NB4 (cell line): ENCODE measurements around the gene KCNQ1.
A peak's percentile ranks its signal among the peaks of the same experiment; 100 is the strongest.

Experiments
- DNase-seq: peaks from one replicate; pipeline ENCODE4 v3.0.0; 2010; ENCODE audit warnings: low read depth
- H3K4me3 ChIP-seq: one replicate; pipeline ENCODE4 v1.5.1; 2011; ENCODE audit warnings: mild to moderate bottlenecking, low read depth, low read length, moderate library complexity
- MYC ChIP-seq: IDR thresholded peaks from 2 replicates; pipeline ENCODE4 v1.6.1; 2011; ENCODE audit warnings: low read depth, low read length
- POLR2A ChIP-seq: IDR thresholded peaks from 2 replicates; pipeline ENCODE4 v1.6.1; 2011; ENCODE audit warnings: mild to moderate bottlenecking; ENCODE audit not compliant: insufficient read length; ENCODE audit errors: extremely low read depth
- TF ChIP-seq, protein P1 (sequence below): IDR thresholded peaks from one replicate; pipeline ENCODE4 v1.5.1; 2012; ENCODE audit warnings: low read depth, low read length
- TF ChIP-seq, protein P2 (sequence below): IDR thresholded peaks from 2 replicates; pipeline ENCODE4 v1.6.1; 2011; ENCODE audit warnings: low read depth, low read length

Gene KCNQ1

DNA sequence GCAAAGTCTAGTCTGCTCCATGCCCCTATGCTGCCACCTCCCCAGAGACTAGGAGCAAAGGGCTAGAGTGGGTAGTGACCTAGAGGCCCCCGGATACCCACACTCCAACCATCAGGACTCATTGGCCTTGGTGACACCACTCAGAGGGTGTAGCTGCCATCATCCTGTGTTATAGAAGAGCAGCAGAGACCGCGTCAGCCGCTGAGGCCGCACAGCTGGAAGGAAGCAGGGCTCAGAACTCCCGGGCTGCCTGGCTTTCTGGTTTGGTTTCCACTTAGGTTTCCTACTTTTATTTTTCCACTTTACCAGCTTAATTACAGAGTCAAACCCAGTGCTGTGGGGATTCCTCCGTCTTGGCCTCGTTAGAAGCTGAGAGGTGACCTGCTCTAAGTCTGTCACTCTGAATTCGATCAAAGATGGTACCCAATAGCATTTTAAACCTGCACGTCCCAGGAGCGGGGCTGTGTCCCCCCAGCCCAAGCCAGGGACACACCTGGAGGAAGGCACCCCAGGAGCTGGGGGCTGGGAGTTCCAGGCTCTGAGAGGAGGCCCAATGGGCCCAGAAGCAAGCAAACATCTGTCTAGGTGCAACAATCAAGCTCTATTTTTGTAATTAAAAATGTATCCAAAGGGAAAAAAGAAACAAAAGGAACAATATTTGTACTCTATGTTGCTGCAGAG, 442.8 kb downstream of the KCNQ1 start:
- no peak overlapping the region for H3K4me3 ChIP-seq
- TF ChIP-seq, protein P1, sequence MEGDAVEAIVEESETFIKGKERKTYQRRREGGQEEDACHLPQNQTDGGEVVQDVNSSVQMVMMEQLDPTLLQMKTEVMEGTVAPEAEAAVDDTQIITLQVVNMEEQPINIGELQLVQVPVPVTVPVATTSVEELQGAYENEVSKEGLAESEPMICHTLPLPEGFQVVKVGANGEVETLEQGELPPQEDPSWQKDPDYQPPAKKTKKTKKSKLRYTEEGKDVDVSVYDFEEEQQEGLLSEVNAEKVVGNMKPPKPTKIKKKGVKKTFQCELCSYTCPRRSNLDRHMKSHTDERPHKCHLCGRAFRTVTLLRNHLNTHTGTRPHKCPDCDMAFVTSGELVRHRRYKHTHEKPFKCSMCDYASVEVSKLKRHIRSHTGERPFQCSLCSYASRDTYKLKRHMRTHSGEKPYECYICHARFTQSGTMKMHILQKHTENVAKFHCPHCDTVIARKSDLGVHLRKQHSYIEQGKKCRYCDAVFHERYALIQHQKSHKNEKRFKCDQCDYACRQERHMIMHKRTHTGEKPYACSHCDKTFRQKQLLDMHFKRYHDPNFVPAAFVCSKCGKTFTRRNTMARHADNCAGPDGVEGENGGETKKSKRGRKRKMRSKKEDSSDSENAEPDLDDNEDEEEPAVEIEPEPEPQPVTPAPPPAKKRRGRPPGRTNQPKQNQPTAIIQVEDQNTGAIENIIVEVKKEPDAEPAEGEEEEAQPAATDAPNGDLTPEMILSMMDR, result no peak
- no peak for TF ChIP-seq MYC
- no peak for TF ChIP-seq POLR2A
- no peak for DNase-seq

DNA sequence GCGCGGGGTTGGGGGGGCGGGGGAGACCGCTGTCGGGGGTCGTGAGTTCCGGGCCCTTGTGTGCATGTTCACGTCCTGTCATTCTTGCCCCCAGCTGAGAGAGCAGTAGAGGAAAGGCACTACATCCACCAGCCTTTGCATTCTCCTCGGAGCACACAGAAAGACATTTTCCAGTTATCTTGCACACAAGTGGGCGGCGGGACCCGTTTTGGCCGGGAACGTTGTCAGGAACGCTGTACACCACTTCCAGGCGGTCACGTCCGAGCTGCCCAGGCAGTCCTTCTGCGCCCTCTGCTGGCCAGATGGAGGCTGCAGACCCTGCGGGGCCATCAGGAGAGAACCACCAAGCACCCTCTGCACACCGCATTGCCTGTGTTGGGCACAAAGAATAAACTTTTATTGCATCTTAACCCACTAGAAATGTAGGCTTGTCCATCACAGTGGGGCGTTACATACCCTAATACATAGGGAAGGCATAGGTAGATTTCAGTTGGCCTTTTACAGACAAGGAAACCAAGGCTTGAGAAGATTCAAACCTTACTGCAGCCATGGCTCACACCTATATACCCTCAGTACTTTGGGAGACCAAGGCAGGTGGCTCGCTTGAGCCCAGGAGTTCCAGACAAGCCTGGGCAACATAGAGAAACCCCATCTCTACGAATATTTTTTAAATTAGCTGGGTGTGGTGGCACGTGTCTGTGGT, 443.6 kb downstream of the KCNQ1 start:
- H3K4me3 ChIP-seq, result no peak overlapping the region
- DNase-seq, result peak; percentile 83
- TF ChIP-seq, protein P2, sequence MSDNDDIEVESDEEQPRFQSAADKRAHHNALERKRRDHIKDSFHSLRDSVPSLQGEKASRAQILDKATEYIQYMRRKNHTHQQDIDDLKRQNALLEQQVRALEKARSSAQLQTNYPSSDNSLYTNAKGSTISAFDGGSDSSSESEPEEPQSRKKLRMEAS, result peak; percentile 53; the same call in 1 of the 2 replicates
- TF ChIP-seq POLR2A (no peak), MYC (peak; percentile 69; the same call in 1 of the 2 replicates)
- TF ChIP-seq, protein P1, result peak; percentile 87

DNA sequence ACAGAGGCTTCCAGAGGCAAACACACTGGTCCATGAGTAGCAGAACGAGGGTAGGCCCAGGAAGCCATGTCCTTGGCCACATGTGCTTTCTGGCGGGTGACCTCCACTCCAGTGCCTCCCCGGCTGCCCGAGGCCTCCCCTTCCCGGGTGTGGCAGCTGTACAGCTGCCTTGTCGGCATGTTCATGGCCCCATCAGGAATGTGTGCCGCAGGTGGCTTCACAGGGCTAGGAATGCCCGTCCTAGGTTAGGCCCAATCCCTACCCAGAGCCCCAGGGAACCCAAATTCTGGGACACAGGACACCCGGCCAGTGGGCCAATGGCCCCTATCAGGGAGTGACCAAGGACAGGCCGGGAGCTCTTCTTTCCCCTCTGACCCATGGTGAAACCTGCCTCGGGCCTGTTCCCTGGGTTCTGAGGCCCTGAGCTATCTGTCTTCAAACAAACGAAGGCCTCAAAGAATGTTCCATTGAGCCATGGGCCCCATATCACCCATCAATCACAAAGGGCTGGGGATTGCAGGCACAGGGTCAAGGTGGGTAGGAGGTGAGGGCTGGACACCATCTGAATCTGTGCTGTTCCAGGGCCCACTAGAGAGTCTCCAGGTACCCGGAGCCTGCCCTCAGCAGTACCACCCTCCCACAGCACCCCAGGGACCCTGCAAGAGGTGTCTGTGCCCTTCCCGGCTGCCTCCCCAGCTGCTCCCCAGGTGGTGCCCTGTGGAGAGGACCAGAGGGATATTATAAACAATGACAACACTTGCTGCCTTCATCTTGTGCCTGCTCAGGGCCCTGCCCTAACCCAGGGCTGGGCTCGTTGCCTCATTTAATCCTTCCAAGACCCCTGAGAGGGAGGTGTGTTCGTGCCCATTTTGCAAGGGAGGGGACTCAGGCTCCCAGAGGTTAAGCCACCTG, 444.8 kb downstream of the KCNQ1 start:
- TF ChIP-seq, protein P2, result no peak
- TF ChIP-seq POLR2A (no peak), MYC (no peak)
- TF ChIP-seq, protein P1, result no peak
- H3K4me3 ChIP-seq, result no peak overlapping the region
- no peak for DNase-seq

DNA sequence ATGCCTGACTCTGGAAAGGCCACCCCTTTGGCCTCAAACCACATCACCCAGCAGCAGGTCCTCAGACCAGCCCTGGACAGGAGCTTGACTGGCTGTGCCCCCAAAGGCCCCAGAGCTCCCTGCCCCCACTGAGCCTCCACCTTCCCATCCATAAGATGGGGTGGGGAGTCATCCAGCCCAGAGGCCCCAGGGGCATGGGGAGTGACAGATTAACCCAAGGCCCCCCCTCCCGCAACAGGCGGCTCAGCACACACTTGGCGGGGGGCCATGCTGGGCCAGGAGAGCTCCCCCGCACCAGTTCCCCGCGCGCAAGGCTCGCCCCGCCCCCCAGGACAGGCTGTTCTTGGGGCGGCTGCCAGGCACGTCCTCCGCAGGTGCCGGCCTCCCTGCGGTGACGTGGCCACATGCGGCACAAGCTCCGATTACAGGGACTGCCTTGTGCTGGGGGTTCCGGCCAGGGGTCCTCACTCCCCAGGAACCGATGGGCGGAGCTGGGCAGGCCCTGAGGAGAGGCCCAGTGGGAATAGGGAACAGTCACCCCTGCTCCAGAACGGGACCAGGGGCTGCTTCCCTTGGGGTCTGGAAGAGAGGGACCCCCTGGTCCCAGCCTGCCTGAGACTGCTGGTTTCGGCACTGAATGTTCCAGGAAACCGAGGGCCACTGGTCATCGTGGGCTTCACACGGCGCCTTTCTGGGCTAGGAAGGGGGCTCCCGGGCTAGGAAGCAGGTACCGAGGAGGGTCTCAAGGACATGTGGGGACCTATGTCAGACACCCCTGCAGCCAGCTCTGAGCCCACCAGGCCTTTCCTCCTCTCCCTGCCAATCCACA, 445.9 kb downstream of the KCNQ1 start:
- no peak overlapping the region for H3K4me3 ChIP-seq
- TF ChIP-seq MYC, result no peak
- TF ChIP-seq POLR2A, result no peak
- TF ChIP-seq, protein P2, result peak; percentile 47
- TF ChIP-seq, protein P1, result no peak
- no peak for DNase-seq
